DOHH2 (cell line): ENCODE measurements around the gene EGFLAM.

Experiments used
- H3F3A ChIP-seq: fragments of 200-600 bp; sonication (generic), shearing (Covaris generic); 2 replicates; pipeline ENCODE4 v1.6.0; 2016; ENCODE audit warnings: antibody characterized with exemption, mild to moderate bottlenecking; ENCODE audit not compliant: control insufficient read depth, insufficient read depth
- H3K27ac ChIP-seq: fragments of 200-600 bp; sonication (generic); 2 replicates; pipeline ENCODE4 v1.5.1; 2014; ENCODE audit warnings: low read depth, mild to moderate bottlenecking, low read length, moderate library complexity
- H3K27me3 ChIP-seq: fragments of 200-600 bp; sonication (generic); 2 replicates; pipeline ENCODE4 v1.6.1; 2014; ENCODE audit warnings: mild to moderate bottlenecking, low read length, mixed read lengths; ENCODE audit not compliant: control insufficient read depth
- H3K36me3 ChIP-seq: fragments of 200-600 bp; sonication (generic); 2 replicates; pipeline ENCODE4 v1.6.1; 2014; ENCODE audit warnings: mild to moderate bottlenecking, low read length, moderate library complexity, mixed read lengths; ENCODE audit not compliant: control insufficient read depth
- H3K4me1 ChIP-seq: fragments of 200-600 bp; sonication (generic); 2 replicates; pipeline ENCODE4 v1.6.1; 2014; ENCODE audit warnings: mild to moderate bottlenecking, low read length, mixed read lengths; ENCODE audit not compliant: control insufficient read depth
- H3K4me2 ChIP-seq: fragments of 200-600 bp; sonication (generic); 2 replicates; pipeline ENCODE4 v1.6.0; 2014; ENCODE audit warnings: mild to moderate bottlenecking, low read length, moderate library complexity
- H3K4me3 ChIP-seq: fragments of 200-600 bp; sonication (generic); 2 replicates; pipeline ENCODE4 v1.5.1; 2014; ENCODE audit warnings: mild to moderate bottlenecking, low read length, mixed read lengths
- H3K79me2 ChIP-seq: fragments of 200-600 bp; sonication (generic); 2 replicates; pipeline ENCODE4 v1.6.1; 2014; ENCODE audit warnings: mild to moderate bottlenecking, low read length, mixed read lengths; ENCODE audit not compliant: control insufficient read depth
- H3K9me2 ChIP-seq: fragments of 200-600 bp; sonication (generic); replicated peaks from 2 replicates; pipeline ENCODE4 v1.6.1; 2014; ENCODE audit warnings: mild to moderate bottlenecking, low read length, mixed read lengths; ENCODE audit not compliant: control insufficient read depth
- H3K9me3 ChIP-seq: fragments of 200-600 bp; sonication (generic); 2 replicates; pipeline ENCODE4 v1.6.1; 2014; ENCODE audit warnings: antibody characterized with exemption, low read length, mixed read lengths; ENCODE audit not compliant: control insufficient read depth, insufficient read depth
- H4K20me1 ChIP-seq: fragments of 200-600 bp; sonication (generic); 2 replicates; pipeline ENCODE4 v1.6.0; 2014; ENCODE audit warnings: low read depth, mild to moderate bottlenecking, antibody characterized with exemption, low read length, moderate library complexity; ENCODE audit not compliant: control insufficient read depth, insufficient read depth
- EZH2phosphoT487 ChIP-seq: fragments of 200-600 bp; sonication (generic); IDR thresholded peaks from 2 replicates; pipeline ENCODE4 v1.6.1; 2017; ENCODE audit warnings: borderline replicate concordance, mild to moderate bottlenecking, antibody characterized with exemption, low read length, moderate library complexity, mixed read lengths
- TF ChIP-seq, protein P1 (sequence below): fragments of 200-600 bp; sonication (generic); IDR thresholded peaks from one replicate; pipeline ENCODE4 v1.5.1; 2014; ENCODE audit warnings: antibody characterized with exemption, mild to moderate bottlenecking, low read depth, low read length; ENCODE audit not compliant: poor library complexity, severe bottlenecking

The EGFLAM gene

GRCh38 chr5:38433160-38433861 is 175.0 kb downstream of the EGFLAM start:
- Histone ChIP-seq H3K9me2 (no peaks in the 10 kb centered on the region), H3K4me2 (no peak overlapping the region), H3K27me3 (peaks cover 3% of the 10 kb centered on the region; the same call in 1 of the 2 replicates), H3K9me3 (no peaks in the 10 kb centered on the region), H3K79me2 (no peaks in the 10 kb centered on the region), H3K27ac (no peak overlapping the region), H3K4me1 (no peaks in the 10 kb centered on the region), H4K20me1 (no peaks in the 10 kb centered on the region), H3K36me3 (no peaks in the 10 kb centered on the region), H3F3A (no peaks in the 10 kb centered on the region), H3K4me3 (no peak overlapping the region)
- TF ChIP-seq EZH2phosphoT487 = no peak
- TF ChIP-seq, protein P1, sequence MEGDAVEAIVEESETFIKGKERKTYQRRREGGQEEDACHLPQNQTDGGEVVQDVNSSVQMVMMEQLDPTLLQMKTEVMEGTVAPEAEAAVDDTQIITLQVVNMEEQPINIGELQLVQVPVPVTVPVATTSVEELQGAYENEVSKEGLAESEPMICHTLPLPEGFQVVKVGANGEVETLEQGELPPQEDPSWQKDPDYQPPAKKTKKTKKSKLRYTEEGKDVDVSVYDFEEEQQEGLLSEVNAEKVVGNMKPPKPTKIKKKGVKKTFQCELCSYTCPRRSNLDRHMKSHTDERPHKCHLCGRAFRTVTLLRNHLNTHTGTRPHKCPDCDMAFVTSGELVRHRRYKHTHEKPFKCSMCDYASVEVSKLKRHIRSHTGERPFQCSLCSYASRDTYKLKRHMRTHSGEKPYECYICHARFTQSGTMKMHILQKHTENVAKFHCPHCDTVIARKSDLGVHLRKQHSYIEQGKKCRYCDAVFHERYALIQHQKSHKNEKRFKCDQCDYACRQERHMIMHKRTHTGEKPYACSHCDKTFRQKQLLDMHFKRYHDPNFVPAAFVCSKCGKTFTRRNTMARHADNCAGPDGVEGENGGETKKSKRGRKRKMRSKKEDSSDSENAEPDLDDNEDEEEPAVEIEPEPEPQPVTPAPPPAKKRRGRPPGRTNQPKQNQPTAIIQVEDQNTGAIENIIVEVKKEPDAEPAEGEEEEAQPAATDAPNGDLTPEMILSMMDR = no peak

DNA sequence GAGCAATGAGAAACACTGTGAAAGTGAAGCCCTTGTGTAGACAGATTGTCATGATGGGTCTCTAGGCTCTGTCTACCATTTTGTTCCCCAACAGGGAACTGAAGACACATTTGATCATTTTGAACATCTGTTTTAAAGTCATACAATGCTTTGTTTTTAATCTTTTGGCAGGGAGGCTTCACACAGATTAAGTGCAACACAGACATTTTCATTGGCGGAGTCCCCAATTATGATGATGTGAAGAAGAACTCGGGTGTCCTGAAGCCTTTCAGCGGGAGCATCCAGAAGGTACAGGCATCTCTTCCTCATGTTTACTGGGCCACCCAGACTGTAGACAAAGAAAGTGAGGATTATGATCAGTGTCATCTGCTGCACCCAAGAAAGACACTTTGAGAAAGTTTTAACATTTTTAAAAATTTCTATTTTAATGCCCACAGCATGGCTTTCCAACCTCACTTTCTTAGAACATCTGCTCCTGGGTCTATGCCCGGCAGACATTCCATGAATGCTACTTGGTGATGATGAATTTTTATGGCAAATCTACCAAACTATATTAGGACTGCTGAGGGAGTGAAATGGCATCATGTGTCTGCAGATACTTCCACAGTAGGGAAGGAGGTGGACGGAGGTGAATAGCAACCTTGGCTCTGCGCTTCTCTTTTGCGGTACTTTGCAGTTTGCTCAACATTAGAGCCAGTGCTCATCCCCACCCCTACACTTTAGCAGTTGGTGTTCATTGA is 176.8 kb downstream of the EGFLAM start:
- Histone ChIP-seq H3K79me2 (no peaks in the 10 kb centered on the region), H3K4me1 (no peaks in the 10 kb centered on the region), H3K27me3 (peaks cover 11% of the 10 kb centered on the region; the same call in 1 of the 2 replicates), H3K4me2 (no peak overlapping the region), H3K9me3 (no peaks in the 10 kb centered on the region), H3F3A (no peaks in the 10 kb centered on the region), H3K36me3 (no peaks in the 10 kb centered on the region), H3K27ac (no peak overlapping the region), H4K20me1 (no peaks in the 10 kb centered on the region), H3K9me2 (no peaks in the 10 kb centered on the region), H3K4me3 (no peak overlapping the region)
- TF ChIP-seq EZH2phosphoT487 = no peak
- TF ChIP-seq, protein P1 = no peak

GRCh38 chr5:38438757-38439156 is 180.4 kb downstream of the EGFLAM start:
- H3K9me3 ChIP-seq = no peaks in the 10 kb centered on the region
- H3F3A ChIP-seq = no peaks in the 10 kb centered on the region
- peaks cover 11% of the 10 kb centered on the region; the same call in 1 of the 2 replicates for H3K27me3 ChIP-seq
- H3K4me2 ChIP-seq = no peak overlapping the region
- H4K20me1 ChIP-seq = no peaks in the 10 kb centered on the region
- no peaks in the 10 kb centered on the region for H3K4me1 ChIP-seq
- H3K27ac ChIP-seq = no peak overlapping the region
- H3K9me2 ChIP-seq = no peaks in the 10 kb centered on the region
- no peaks in the 10 kb centered on the region for H3K36me3 ChIP-seq
- no peak for TF ChIP-seq EZH2phosphoT487
- TF ChIP-seq, protein P1 = no peak
- no peaks in the 10 kb centered on the region for H3K79me2 ChIP-seq
- H3K4me3 ChIP-seq = no peak overlapping the region
